ENCODE data around the gene NTM.

DNA sequence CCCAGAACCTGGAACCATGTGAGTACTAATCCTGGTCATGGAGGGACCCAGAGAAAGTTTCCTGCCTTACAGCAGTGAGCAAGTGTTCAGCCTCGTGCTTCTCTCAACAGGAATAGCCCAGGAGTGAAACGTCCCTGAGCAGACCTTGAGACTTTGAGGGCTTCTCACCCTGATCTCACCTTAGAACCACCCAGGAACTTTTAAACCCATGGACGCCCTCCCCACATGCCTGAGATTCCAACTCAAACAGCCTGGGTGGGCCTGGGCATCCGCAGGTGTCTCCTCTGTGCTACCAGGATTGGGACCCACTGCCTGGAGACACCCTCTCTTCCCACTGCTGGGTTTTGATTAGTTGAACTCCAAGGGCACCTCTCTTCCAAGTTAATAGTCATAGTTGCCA lies 297.2 kb downstream of the NTM start:
- TF ChIP-seq TAF1 (IDR thresholded peaks at IDR 0.05; ENCODE audit: borderline replicate concordance, low read depth, low read length) (no peak), POLR2A (IDR thresholded peaks at IDR 0.05; ENCODE audit: low read depth, low read length) (no peak)

Data from GM12892 (cell line).